ENCODE data around the gene POLR3B. TPM values are rescaled to one million over a fixed set of nuclear protein-coding genes. Genes with fewer than 3 reads are reported as not detected.

Gene POLR3B
- total RNA-seq, 1 donor from 2014 or later = 9.6 TPM

DNA sequence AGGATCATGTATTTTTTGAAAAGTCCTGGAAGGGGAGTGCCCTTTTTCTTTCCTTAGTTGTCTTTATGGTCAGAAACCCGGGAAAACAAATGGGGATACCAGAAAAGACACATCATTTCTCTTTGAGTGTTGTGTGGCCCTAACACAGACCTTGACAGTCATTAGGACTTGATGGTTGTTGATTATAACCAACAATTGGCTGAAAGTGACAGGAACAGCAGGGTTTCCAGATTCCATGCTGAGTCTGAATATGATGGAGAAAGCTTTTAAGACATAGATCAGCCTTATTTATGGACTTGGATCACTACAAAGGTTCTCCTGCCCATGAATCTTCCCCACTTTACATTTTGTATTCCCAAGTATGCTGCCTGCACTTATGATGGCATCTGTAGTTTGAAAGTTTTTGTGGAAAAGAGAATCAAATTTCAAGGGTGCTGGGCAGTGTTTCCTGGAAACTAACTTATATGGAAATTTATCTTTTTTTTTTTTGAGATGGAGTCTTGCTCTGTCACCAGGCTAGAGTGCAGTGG lies 30.4 kb downstream of the POLR3B start:
- TF ChIP-seq, protein P1, sequence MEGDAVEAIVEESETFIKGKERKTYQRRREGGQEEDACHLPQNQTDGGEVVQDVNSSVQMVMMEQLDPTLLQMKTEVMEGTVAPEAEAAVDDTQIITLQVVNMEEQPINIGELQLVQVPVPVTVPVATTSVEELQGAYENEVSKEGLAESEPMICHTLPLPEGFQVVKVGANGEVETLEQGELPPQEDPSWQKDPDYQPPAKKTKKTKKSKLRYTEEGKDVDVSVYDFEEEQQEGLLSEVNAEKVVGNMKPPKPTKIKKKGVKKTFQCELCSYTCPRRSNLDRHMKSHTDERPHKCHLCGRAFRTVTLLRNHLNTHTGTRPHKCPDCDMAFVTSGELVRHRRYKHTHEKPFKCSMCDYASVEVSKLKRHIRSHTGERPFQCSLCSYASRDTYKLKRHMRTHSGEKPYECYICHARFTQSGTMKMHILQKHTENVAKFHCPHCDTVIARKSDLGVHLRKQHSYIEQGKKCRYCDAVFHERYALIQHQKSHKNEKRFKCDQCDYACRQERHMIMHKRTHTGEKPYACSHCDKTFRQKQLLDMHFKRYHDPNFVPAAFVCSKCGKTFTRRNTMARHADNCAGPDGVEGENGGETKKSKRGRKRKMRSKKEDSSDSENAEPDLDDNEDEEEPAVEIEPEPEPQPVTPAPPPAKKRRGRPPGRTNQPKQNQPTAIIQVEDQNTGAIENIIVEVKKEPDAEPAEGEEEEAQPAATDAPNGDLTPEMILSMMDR (IDR thresholded peaks at IDR 0.05) = no peak
- H3K4me3 Mint-ChIP-seq (ENCODE audit: unreplicated experiment) = no peak overlapping the region
- H3K27ac Mint-ChIP-seq (ENCODE audit: unreplicated experiment) = no peak overlapping the region
- peaks cover 5% of the 10 kb centered on the region for H3K4me1 Mint-ChIP-seq (ENCODE audit: low read depth)
- peaks cover 6% of the 10 kb centered on the region for H3K36me3 Mint-ChIP-seq (ENCODE audit: low read depth)
- H3K27me3 Mint-ChIP-seq (ENCODE audit: low read depth) = no peaks in the 10 kb centered on the region
- DNase-seq (ENCODE audit: low spot score) = no peak
- no peaks in the 10 kb centered on the region for H3K9me3 Mint-ChIP-seq (ENCODE audit: low read depth)

DNA sequence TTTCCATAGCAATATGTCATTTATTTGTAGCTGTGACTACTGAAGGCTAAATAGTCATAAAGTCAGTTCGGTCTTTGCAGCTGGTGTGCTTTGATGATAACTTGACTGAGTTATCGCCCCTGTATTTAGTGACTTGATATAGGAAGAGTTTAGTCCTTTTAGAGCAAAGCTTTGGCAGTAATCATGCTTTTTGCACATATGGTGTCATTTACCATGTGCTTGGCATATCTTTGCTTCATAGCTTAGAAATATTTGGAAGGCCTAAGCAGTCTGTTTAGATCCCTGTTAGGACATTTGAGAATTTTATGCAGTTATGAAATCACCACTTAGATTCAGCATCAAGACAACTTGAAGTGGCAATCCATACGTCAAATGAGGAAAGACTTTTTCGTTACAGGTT lies 31.6 kb downstream of the POLR3B start:
- Mint-ChIP-seq H3K4me1 (ENCODE audit: low read depth) (peaks cover 5% of the 10 kb centered on the region), H3K4me3 (ENCODE audit: unreplicated experiment) (no peak overlapping the region), H3K9me3 (ENCODE audit: low read depth) (no peaks in the 10 kb centered on the region), H3K36me3 (ENCODE audit: low read depth) (peaks cover 8% of the 10 kb centered on the region), H3K27me3 (ENCODE audit: low read depth) (no peaks in the 10 kb centered on the region), H3K27ac (ENCODE audit: unreplicated experiment) (no peak overlapping the region)
- DNase-seq (ENCODE audit: low spot score) = no peak
- TF ChIP-seq, protein P1 (IDR thresholded peaks at IDR 0.05) = no peak

DNA sequence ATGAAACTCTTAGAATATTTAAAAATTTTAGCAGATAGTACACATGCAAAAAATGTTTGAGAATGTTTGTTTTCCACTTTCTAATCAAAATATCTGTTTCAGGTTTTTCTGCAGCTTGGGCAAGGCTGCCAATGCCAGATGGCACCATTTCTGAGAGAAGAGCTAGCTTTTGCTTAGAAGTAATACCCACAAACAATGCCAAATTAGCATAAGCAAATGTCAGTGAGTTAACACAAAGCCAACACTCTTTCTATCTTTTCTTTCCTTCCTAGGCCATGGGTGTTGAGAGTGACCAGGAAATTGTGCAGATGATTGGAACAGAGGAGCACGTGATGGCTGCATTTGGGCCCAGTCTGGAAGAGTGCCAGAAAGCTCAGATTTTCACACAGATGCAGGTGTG lies 35.2 kb downstream of the POLR3B start:
- Mint-ChIP-seq H3K27me3 (ENCODE audit: low read depth) (no peaks in the 10 kb centered on the region), H3K4me3 (ENCODE audit: unreplicated experiment) (no peak overlapping the region), H3K4me1 (ENCODE audit: low read depth) (no peaks in the 10 kb centered on the region), H3K9me3 (ENCODE audit: low read depth) (peaks cover 7% of the 10 kb centered on the region), H3K36me3 (ENCODE audit: low read depth) (peaks cover 32% of the 10 kb centered on the region), H3K27ac (ENCODE audit: unreplicated experiment) (no peak overlapping the region)
- TF ChIP-seq, protein P1 (IDR thresholded peaks at IDR 0.05) = no peak
- no peak for DNase-seq (ENCODE audit: low spot score)

DNA sequence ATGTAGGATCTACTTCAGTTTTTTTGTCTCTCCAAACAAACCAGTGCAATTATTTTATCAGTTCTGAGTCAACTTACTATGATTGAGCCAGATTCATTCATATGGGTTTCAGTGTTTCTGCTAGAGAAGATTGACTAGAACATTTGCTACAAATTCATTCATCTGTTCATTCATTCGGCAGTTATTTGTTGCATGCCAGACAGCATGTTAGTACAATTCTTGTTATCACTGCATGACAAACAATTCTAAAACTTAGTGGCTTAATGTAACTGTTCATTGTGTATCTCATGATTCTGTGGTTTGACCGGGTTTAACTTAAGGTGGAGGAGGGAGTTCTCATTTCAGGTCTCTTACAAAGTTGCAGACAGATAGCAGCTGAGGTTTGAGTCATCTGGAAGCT lies 52.3 kb downstream of the POLR3B start:
- TF ChIP-seq, protein P1 (IDR thresholded peaks at IDR 0.05) = no peak
- DNase-seq (ENCODE audit: low spot score) = no peak
- Mint-ChIP-seq H3K4me3 (ENCODE audit: unreplicated experiment) (no peak overlapping the region), H3K27me3 (ENCODE audit: low read depth) (no peaks in the 10 kb centered on the region), H3K27ac (ENCODE audit: unreplicated experiment) (no peak overlapping the region), H3K9me3 (ENCODE audit: low read depth) (no peaks in the 10 kb centered on the region), H3K4me1 (ENCODE audit: low read depth) (no peaks in the 10 kb centered on the region), H3K36me3 (ENCODE audit: low read depth) (peaks cover 7% of the 10 kb centered on the region)

DNA sequence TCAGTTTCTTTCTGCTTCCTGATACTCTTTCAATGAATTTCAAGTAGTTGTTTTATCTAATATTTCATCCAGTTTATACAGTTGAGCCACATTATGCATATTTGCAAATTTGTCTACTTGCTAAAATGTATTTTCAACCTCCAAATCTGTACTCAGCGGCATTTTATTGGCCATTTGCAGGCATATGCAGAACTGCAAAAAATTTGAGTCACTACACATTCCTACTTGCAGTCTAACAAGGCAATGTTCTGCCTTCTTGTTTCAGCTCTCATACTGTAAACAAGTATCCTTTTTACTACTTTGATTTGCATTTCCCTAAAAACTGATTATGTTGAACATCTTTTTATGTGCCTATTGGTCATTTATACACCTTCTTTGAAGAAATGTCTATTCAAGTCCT lies 55.0 kb downstream of the POLR3B start:
- peaks cover 12% of the 10 kb centered on the region for H3K36me3 Mint-ChIP-seq (ENCODE audit: low read depth)
- no peaks in the 10 kb centered on the region for H3K4me1 Mint-ChIP-seq (ENCODE audit: low read depth)

More for the DNA sequence above, 55.0 kb downstream of the POLR3B start:
- Mint-ChIP-seq H3K4me3 (ENCODE audit: unreplicated experiment) (no peak overlapping the region), H3K27ac (ENCODE audit: unreplicated experiment) (no peak overlapping the region), H3K27me3 (ENCODE audit: low read depth) (no peaks in the 10 kb centered on the region), H3K9me3 (ENCODE audit: low read depth) (no peaks in the 10 kb centered on the region)
- no peak for DNase-seq (ENCODE audit: low spot score)
- TF ChIP-seq, protein P1 (IDR thresholded peaks at IDR 0.05) = no peak

All from chondrocyte (in vitro differentiated cells).